Measurements from ENCODE around the gene CFAP58. TPM values are rescaled to one million over a fixed set of nuclear protein-coding genes. Genes with fewer than 3 reads are reported as not detected.

CFAP58 gene
- total RNA-seq, 1 experiment from 2014 or later = 0.63 TPM

DNA sequence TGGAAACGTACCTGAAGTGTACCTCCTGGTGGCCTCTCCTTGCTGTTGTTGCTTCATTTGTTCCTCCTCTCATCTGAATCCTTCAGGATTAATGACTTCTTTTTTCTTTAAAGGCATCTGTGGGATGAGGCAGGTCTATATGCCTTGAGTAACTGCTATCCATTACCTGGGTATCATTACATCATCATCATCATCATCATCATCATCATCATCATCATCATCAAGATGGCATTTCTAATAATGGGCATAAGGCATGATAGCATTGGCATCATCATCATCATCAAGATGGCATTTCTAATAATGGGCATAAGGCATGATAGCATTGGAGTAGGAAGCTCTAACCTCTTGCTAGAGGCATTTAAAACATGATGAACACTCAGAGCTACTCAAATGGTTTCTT is 59.9 kb downstream of the CFAP58 start:
- Histone ChIP-seq H2BK120ac (ENCODE audit: low read depth, low read length, poor library complexity, severe bottlenecking) (no peak overlapping the region), H3K9me3 (ENCODE audit: control insufficient read depth, low read depth, low read length) (no peaks in the 10 kb centered on the region), H3K4me1 (ENCODE audit: insufficient read depth, low read length) (peaks cover 8% of the 10 kb centered on the region), H2AK5ac (ENCODE audit: insufficient read length, low read length) (no peak overlapping the region), H3T11ph (ENCODE audit: low read length) (no peak overlapping the region), H2BK12ac (ENCODE audit: insufficient read length, low read depth, low read length) (no peak overlapping the region), H2BK5ac (ENCODE audit: insufficient read length, low read length) (no peak overlapping the region), H3K27me3 (ENCODE audit: insufficient read depth, low read length) (no peaks in the 10 kb centered on the region), H4K20me1 (ENCODE audit: control insufficient read depth, insufficient read depth, insufficient read length) (no peaks in the 10 kb centered on the region), H2BK20ac (ENCODE audit: low read depth, low read length, poor library complexity, severe bottlenecking) (no peak overlapping the region), H3K9ac (ENCODE audit: extremely low read depth, insufficient read length, low read length) (no peak overlapping the region), H3K79me2 (ENCODE audit: insufficient read depth, low read length) (no peaks in the 10 kb centered on the region), H3K27ac (ENCODE audit: insufficient read length, low read depth, low read length) (no peak overlapping the region), H3K79me1 (ENCODE audit: insufficient read depth, low read depth, low read length, poor library complexity, severe bottlenecking) (no peaks in the 10 kb centered on the region), H2BK15ac (ENCODE audit: low read depth, low read length) (no peak overlapping the region), H3K23me2 (ENCODE audit: insufficient read length, low read depth, low read length, poor library complexity, severe bottlenecking) (no peaks in the 10 kb centered on the region), H3K4me2 (ENCODE audit: insufficient read depth, insufficient read length, low read length) (no peak overlapping the region), H2AFZ (ENCODE audit: low read length) (no peak overlapping the region), H3K56ac (ENCODE audit: insufficient read length, low read depth, low read length) (no peak overlapping the region), H3K18ac (ENCODE audit: insufficient read length, low read depth, low read length) (no peak overlapping the region), H3K4ac (ENCODE audit: low read depth, low read length) (no peak overlapping the region), H4K91ac (ENCODE audit: insufficient read length, low read depth, low read length) (no peak overlapping the region), H3K23ac (ENCODE audit: insufficient read length, low read depth, low read length) (no peak overlapping the region), H4K5ac (ENCODE audit: insufficient read length, low read depth, low read length) (no peak overlapping the region), H3K14ac (ENCODE audit: insufficient read depth, low read length) (no peak overlapping the region), H4K8ac (replicated peaks; ENCODE audit: insufficient read length, low read depth, low read length) (no peak overlapping the region)
- no CpG with 5 or more reads among the region's 1 CpG for WGBS (ENCODE audit: extremely low coverage, insufficient read length, low lambda C conversion rate)
- no peaks in the 10 kb centered on the region for H3K9me3 Mint-ChIP-seq
- H3K27me3 Mint-ChIP-seq (ENCODE audit: low read depth) = no peaks in the 10 kb centered on the region
- H3K4me1 Mint-ChIP-seq = peaks cover 12 to 17% of the 10 kb centered on the region in 2 experiments
- DNase-seq = no peak
- peaks cover 0 to 4% (median 2%) of the 10 kb centered on the region in 3 experiments; a peak in 2 of 7 replicates for H3K36me3 Mint-ChIP-seq (ENCODE audit: insufficient read depth in 1 of 3, low read depth in 3 of 3)
- H3K4me3 Mint-ChIP-seq = no peak overlapping the region
- no peak overlapping the region for H3K27ac Mint-ChIP-seq
- TF ChIP-seq CTCF (conservative IDR thresholded peaks at IDR 0.05) = no peak
